Measurements from ENCODE around the gene PRR5. TPM values are rescaled to one million over a fixed set of nuclear protein-coding genes. Genes with fewer than 3 reads are reported as not detected.
"Not testable (repeated sequence)": the region's sequence is repeated elsewhere in the genome, so short reads cannot be mapped to it uniquely, and the experiment has no call there.

Gene PRR5
- polyA plus RNA-seq (2011; rRNA removed) (12.9 and 16.2 TPM in 2 replicates), polyA minus RNA-seq (2011; rRNA and poly(A)+ RNA removed) (14.6 and 18.4 TPM in 2 replicates)

GRCh38 chr22:44701824-44702478 lies at the start of gene PRR5:
Gene PRR5, plus strand, starts transcription at chr22:44702204. Its CDS starts 271 bp downstream, at chr22:44702475.
- ChIA-PET POLR2A (interaction anchor here (0.5 to 1.0 kb wide), 4 partner anchors 42 to 146 kb away, joined by 3 read pairs; no protein-coding TSS in a partner anchor), CTCF (interaction anchor here (1.6 kb wide), 1 partner anchor 17 kb away, joined by 4 read pairs; no protein-coding TSS in a partner anchor)

GRCh38 chr22:44652866-44653265 lies 49.1 kb upstream of the PRR5 start:
- POLR2A ChIA-PET; H3K27me3 ChIP-seq (ENCODE audit: control insufficient read depth, insufficient read depth, low read length); CTCF ChIA-PET; DNase-seq (ENCODE audit: low read depth, low spot score); H3K9me3 ChIP-seq (ENCODE audit: control insufficient read depth, insufficient read depth, low read length); H3K4me3 ChIP-seq (ENCODE audit: low read depth, low read length); H3K27ac ChIP-seq (ENCODE audit: low read depth, low read length): not testable (repeated sequence)

More at GRCh38 chr22:44701824-44702478, at the start of gene PRR5:
- H3K4me3 ChIP-seq (ENCODE audit: low read depth, low read length), result peak within 1 kb of the TSS; percentile 68
- no peaks in the 10 kb centered on the region; the same call in 1 of the 2 replicates for H3K9me3 ChIP-seq (ENCODE audit: control insufficient read depth, insufficient read depth, low read length)
- no peak for TF ChIP-seq CTCF (IDR thresholded peaks at IDR 0.05; ENCODE audit: low read depth, low read length)
- DNase-seq (ENCODE audit: low read depth, low spot score), result peak; percentile 81
- no peaks in the 10 kb centered on the region for H3K27me3 ChIP-seq (ENCODE audit: control insufficient read depth, insufficient read depth, low read length)
- peak within 1 kb of the TSS; percentile 47 for H3K27ac ChIP-seq (ENCODE audit: low read depth, low read length)

GRCh38 chr22:44658311-44658953 lies 43.6 kb upstream of the PRR5 start:
- DNase-seq (ENCODE audit: low read depth, low spot score), result no peak
- Histone ChIP-seq H3K27ac (ENCODE audit: low read depth, low read length) (peak overlapping the region; percentile 47), H3K27me3 (ENCODE audit: control insufficient read depth, insufficient read depth, low read length) (peaks cover 2% of the 10 kb centered on the region), H3K4me3 (ENCODE audit: low read depth, low read length) (no peak overlapping the region), H3K9me3 (ENCODE audit: control insufficient read depth, insufficient read depth, low read length) (peaks cover 3% of the 10 kb centered on the region; the same call in 1 of the 2 replicates)
- POLR2A ChIA-PET, result no interaction called here
- CTCF ChIA-PET, result no interaction called here
- no peak for TF ChIP-seq CTCF (IDR thresholded peaks at IDR 0.05; ENCODE audit: low read depth, low read length)

- POLR2A ChIA-PET, result no interaction called here
- no peak for TF ChIP-seq CTCF (IDR thresholded peaks at IDR 0.05; ENCODE audit: low read depth, low read length)
- peaks cover 3% of the 10 kb centered on the region; the same call in 1 of the 2 replicates for H3K9me3 ChIP-seq (ENCODE audit: control insufficient read depth, insufficient read depth, low read length)
- H3K27me3 ChIP-seq (ENCODE audit: control insufficient read depth, insufficient read depth, low read length), result peaks cover 2% of the 10 kb centered on the region
- CTCF ChIA-PET, result no interaction called here
- DNase-seq (ENCODE audit: low read depth, low spot score), result no peak
- peak overlapping the region; percentile 39 for H3K27ac ChIP-seq (ENCODE audit: low read depth, low read length)
- H3K4me3 ChIP-seq (ENCODE audit: low read depth, low read length), result no peak overlapping the region
These were observed 42.9 kb upstream of the PRR5 start for GRCh38 chr22:44659140-44659539.

GRCh38 chr22:44660051-44660830 lies 41.8 kb upstream of the PRR5 start:
- no peak overlapping the region for H3K4me3 ChIP-seq (ENCODE audit: low read depth, low read length)
- CTCF ChIA-PET, result interaction anchor here (1.5 kb wide), 1 partner anchor 25 kb away, joined by 6 read pairs; no protein-coding TSS in a partner anchor
- TF ChIP-seq CTCF (IDR thresholded peaks at IDR 0.05; ENCODE audit: low read depth, low read length), result no peak
- DNase-seq (ENCODE audit: low read depth, low spot score), result no peak
- H3K9me3 ChIP-seq (ENCODE audit: control insufficient read depth, insufficient read depth, low read length), result peaks cover 3% of the 10 kb centered on the region; the same call in 1 of the 2 replicates
- H3K27ac ChIP-seq (ENCODE audit: low read depth, low read length), result no peak overlapping the region
- POLR2A ChIA-PET, result interaction anchor here (0.6 to 0.7 kb wide), 2 partner anchors 319 to 626 kb away, joined by 7 to 9 read pairs; no protein-coding TSS in a partner anchor
- peaks cover 2% of the 10 kb centered on the region for H3K27me3 ChIP-seq (ENCODE audit: control insufficient read depth, insufficient read depth, low read length)

Data from AG04450 (cell line).